Measurements from ENCODE around the gene SPRED2. TPM values are rescaled to one million over a fixed set of nuclear protein-coding genes. Genes with fewer than 3 reads are reported as not detected.

SPRED2 gene
- total and polyA plus RNA-seq, 11 donors: 7.0 to 24.4 (median 16.1) TPM

GRCh38 chr2:65465124-65465523, 32.7 kb upstream of the SPRED2 start:
- Histone ChIP-seq H3K27ac (peak overlapping the region in 6 of 12 donors; percentile 25 to 44 (median 34)), H3K36me3 (no peaks in the 10 kb centered on the region), H3K4me3 (no peak overlapping the region), H3K27me3 (no peaks in the 10 kb centered on the region), H3K4me1 (peaks cover 0 to 18% (median 8%) of the 10 kb centered on the region in 12 donors), H3K9me3 (no peaks in the 10 kb centered on the region)
- DNase-seq: no peak
- TF ChIP-seq CTCF (IDR thresholded peaks at IDR 0.05) (no peak), POLR2A (IDR thresholded peaks at IDR 0.05) (no peak)
- ATAC-seq: peak in 2 of 4 donors; percentile 27 to 29
- intact Hi-C loops (cut with DNase I): no loop called here
- 59 to 69% (median 66%) methylated on average over 5 of the region's 5 CpGs for WGBS, 4 donors

GRCh38 chr2:65464604-65465003, 32.2 kb upstream of the SPRED2 start:
- 38 to 55% (median 51%) methylated on average over 3 of the region's 3 CpGs for WGBS, 4 donors
- no peaks in the 10 kb centered on the region for H3K36me3 ChIP-seq
- intact Hi-C loops (cut with DNase I): no loop called here
- peak in 4 of 5 donors; percentile 29 to 39 (median 34) for DNase-seq
- H3K4me1 ChIP-seq: peaks cover 0 to 18% (median 8%) of the 10 kb centered on the region in 12 donors
- no peak for TF ChIP-seq CTCF (IDR thresholded peaks at IDR 0.05)
- TF ChIP-seq POLR2A (IDR thresholded peaks at IDR 0.05): no peak
- H3K4me3 ChIP-seq: no peak overlapping the region
- H3K9me3 ChIP-seq: no peaks in the 10 kb centered on the region
- H3K27me3 ChIP-seq: no peaks in the 10 kb centered on the region
- peak overlapping the region in 6 of 12 donors; percentile 10 to 57 (median 36) for H3K27ac ChIP-seq
- peak in 3 of 4 donors; percentile 49 to 92 (median 75) for ATAC-seq

- DNase-seq (no peak), ATAC-seq (peak in 1 of 4 donors; percentile 73)
- Histone ChIP-seq H3K4me1 (peaks cover 0 to under 1% (median 0%) of the 10 kb centered on the region in 12 donors), H3K27ac (no peak overlapping the region), H3K36me3 (no peaks in the 10 kb centered on the region), H3K9me3 (no peaks in the 10 kb centered on the region), H3K27me3 (no peaks in the 10 kb centered on the region), H3K4me3 (no peak overlapping the region)
- intact Hi-C loops (cut with DNase I): loop anchor here in 1 of 10 donors (5.0 kb wide), 1 partner anchor 73 kb away; no protein-coding TSS in a partner anchor
- WGBS, 4 donors: 63 to 73% (median 67%) methylated on average over 3 of the region's 3 CpGs
- TF ChIP-seq POLR2A (IDR thresholded peaks at IDR 0.05) (no peak), CTCF (IDR thresholded peaks at IDR 0.05) (no peak)
Observed at GRCh38 chr2:65458999-65459398, 26.6 kb upstream of the SPRED2 start.

GRCh38 chr2:65456886-65457285, 24.5 kb upstream of the SPRED2 start:
- TF ChIP-seq POLR2A (IDR thresholded peaks at IDR 0.05): no peak
- TF ChIP-seq CTCF (IDR thresholded peaks at IDR 0.05): no peak
- DNase-seq: no peak
- Histone ChIP-seq H3K9me3 (no peaks in the 10 kb centered on the region), H3K4me1 (no peaks in the 10 kb centered on the region), H3K27ac (no peak overlapping the region), H3K4me3 (no peak overlapping the region), H3K36me3 (no peaks in the 10 kb centered on the region), H3K27me3 (no peaks in the 10 kb centered on the region)
- intact Hi-C loops (cut with DNase I): loop anchor here in 1 of 10 donors (5.0 kb wide), 1 partner anchor 75 kb away; no protein-coding TSS in a partner anchor
- WGBS, 4 donors: 53 to 82% (median 62%) methylated on average over 2 of the region's 2 CpGs
- no peak for ATAC-seq
